HK-2 (cell line): ENCODE data around the gene TNFRSF21.
"Not testable (repeated sequence)": the region's sequence is repeated elsewhere in the genome, so short reads cannot be mapped to it uniquely, and the experiment has no call there.

Source experiments
- DNase-seq: peaks from one replicate; pipeline ENCODE4 v3.0.0-alpha.2; 2018; ENCODE audit not compliant: unreplicated experiment

Gene TNFRSF21

GRCh38 chr6:47252633-47253032 lies 57.1 kb downstream of the TNFRSF21 start:
- no peak for DNase-seq

DNA sequence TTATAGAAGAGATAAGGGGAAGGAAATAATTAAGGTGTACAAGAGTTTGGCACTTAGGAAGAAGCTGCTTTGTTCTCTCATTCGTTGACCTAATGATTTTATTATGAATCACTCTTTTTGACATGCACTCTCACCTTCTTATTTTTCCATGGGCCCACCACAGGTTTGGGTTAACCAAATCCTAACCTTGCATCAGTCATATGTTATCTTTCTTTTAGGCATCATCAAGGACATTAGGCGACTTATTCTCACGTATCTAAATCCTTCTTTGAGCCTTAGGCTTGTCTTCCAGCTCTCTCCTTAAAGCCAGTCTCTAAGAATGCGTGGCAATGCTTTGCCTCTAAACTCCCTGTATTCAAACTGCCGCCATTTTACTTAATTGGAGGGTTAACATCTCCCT lies 58.3 kb downstream of the TNFRSF21 start:
- DNase-seq = no peak

GRCh38 chr6:47250302-47250701 lies 59.4 kb downstream of the TNFRSF21 start:
- no peak for DNase-seq

- DNase-seq = no peak
Observed at GRCh38 chr6:47248446-47248845, 61.3 kb downstream of the TNFRSF21 start.

DNA sequence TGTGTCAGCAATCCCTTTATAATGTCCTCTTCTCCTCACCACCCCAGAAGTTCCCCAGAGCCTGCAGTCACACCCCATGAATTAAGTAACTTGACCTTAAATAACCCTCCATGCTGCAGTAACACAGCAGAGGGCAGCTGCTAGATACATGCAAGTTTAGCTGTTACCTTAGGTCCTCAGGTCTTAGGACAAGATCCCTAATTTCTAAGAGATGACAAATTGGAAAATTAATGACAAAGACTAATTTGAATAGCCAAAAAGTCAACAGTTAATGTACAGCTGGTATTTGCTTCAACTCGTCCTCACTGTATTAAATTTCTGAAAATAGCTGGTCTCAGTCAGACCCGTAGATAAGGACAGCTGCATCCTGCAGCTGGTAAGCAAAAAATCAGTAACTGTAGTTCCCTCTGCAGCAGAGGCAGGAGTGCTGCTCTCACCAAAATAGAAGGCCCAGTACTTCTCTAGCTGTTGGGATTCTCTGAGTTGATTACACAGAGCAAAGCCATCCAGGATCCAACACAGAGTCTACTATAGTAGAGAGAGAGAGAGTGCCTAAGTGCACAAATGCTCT lies 62.4 kb downstream of the TNFRSF21 start:
- DNase-seq = no peak

- no peak for DNase-seq
Observed at GRCh38 chr6:47246551-47246950, 63.2 kb downstream of the TNFRSF21 start.

DNA sequence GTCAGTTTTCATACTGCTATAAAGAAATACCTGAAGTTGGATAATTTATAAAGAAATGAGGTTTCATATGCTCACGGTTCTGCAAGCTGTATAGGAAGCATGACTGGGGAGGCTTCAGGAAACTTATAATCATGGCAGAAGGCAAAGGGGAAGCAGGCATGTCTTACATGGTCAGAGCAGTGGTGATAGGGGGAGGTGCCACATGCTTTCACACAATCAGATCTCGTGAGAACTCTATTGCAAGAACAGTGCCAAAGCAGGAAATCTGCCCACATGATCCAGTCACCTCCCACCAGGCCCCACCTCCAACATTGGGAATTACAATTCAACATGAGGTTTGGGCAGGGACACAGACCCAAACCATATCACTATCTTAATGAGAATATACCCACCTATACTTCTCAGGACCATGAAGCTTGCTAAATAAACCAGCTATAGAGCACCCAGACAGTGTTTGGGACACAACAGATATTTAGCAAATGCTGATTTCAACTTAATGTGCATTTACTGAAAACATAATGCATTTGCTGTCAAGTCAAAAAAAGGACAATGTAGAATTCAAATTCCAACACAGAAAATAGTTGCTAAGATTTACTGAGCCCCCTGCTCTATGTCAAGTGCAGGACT lies 63.8 kb downstream of the TNFRSF21 start:
- no peak for DNase-seq

DNA sequence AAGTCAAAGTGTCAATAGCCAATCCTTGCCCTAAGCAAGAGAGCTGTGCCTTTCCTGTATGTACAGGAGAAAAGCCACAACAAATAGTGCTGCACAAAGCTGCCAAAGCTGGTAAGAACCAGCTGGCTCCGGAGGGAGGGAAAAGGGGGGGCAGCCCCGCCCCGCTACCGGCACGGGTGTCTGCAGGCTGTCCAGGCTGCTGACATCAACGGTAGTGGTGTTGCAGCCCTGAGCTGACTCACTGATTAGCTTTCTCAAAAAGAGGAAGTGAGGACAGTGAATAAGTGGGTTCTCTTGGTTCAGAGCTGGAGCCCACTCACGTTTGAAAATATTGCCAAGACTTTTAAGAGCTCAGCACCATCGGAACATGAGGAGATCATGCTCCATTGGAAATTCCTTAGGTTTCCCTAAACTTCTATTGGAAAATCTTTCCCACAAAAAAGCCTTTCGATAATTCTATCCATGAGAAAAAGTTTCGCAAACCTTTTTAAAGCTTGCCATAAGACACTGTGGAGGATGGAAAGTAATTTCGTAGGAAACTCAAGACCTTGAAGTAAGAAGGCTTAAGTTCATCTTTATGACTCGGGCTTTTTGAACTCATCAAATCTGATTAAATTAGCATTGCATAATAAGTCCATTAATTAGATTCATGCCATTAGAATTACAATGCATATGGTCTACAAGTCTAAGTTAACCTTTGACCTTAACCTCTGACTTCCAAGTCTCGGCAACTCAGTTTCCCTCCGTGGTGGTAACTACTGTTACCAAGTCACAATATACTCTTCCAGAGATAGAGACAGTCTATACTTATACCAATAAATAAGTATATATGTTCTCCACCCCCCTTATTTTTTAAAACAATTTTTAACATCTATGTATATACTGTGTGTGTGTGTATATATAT lies 67.0 kb downstream of the TNFRSF21 start:
- DNase-seq = peak; percentile 84

DNA sequence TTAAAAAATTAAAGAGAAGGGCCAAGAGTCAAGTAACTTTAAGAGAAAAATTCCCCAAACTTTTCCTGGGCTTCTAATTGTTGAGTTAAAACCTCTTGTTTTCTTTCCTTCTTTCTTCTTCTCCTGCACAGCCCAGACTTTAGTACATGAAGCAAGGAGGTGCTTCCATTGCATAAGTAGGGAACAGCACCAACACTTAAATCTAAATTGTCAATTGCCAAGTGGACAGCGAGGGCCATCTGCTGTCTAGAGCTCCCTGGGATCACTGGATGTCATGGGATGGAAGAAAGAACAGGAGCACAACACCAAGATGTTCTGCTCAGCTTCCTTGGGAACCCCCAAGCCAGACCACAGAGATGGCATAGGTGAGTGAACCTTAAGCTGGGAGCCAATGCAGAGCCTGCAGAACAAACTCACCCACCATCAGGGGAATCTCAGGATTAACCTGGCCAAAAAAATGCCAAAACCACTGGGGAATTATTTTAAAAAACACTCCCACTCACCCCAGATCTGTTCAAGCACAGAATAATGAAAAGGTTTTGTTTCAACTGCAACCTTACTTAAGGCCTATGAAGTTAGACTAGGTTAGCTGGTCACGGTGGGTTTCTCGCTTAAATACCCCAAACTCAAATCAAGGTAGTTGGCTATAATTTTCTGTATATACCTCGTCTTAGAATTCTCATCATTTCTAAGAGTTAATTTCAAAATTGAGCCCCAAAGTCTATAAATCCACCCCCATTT lies 67.8 kb downstream of the TNFRSF21 start:
- DNase-seq = no peak

DNA sequence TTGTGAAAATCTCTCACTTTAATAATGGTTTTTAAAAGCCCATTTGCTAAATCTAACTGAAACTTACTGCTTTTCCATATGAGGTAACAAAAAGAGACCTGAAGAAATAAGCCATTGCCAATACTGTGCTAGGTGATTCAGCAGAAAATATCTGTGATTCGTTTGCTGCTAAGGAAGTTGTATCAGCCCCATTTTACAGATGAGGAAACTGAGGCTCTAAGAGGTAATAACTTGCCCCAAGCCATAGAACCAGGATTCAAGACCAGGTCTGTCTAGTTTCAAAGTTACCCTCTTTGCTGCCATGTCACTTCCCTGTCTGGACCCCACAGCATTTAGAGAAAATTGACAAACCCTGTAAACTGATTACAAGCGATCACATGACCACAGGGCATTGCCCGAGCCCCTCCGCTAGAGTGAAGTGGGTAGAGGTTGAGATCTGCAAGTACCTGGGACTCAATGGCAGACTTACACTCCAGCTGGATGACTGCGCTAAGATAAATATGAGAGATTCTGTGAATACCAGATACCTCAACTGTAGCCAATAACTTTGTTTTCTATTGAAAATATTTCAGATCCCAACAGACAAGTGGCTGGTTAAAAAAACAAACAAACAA lies 69.3 kb downstream of the TNFRSF21 start:
- no peak for DNase-seq

DNA sequence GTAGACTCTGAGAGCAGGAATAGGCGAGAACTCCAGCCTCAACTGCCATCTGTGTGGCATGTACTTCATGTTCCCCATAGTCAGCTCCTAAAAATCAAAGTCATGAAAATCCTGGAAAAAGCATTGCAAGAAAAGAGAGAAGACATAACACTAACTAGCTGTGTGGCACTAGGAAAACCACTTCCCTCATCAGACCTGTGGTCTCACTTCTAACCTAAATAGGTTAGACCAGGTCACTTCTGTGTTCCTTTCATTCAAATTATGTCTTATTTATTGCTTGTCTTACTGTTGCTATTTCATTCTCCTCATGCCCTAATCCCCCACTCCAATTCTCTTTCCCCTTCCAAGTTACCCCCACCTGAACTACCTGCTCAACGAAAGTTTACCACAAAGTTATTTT lies 70.2 kb downstream of the TNFRSF21 start:
- DNase-seq = no peak

GRCh38 chr6:47238456-47238995 lies 71.2 kb downstream of the TNFRSF21 start:
- no peak for DNase-seq

- DNase-seq = no peak
Observed at GRCh38 chr6:47237196-47237595, 72.5 kb downstream of the TNFRSF21 start.

GRCh38 chr6:47235964-47236760 lies 73.5 kb downstream of the TNFRSF21 start:
- DNase-seq = no peak

- no peak for DNase-seq
Observed at GRCh38 chr6:47235421-47235820, 74.3 kb downstream of the TNFRSF21 start.

DNA sequence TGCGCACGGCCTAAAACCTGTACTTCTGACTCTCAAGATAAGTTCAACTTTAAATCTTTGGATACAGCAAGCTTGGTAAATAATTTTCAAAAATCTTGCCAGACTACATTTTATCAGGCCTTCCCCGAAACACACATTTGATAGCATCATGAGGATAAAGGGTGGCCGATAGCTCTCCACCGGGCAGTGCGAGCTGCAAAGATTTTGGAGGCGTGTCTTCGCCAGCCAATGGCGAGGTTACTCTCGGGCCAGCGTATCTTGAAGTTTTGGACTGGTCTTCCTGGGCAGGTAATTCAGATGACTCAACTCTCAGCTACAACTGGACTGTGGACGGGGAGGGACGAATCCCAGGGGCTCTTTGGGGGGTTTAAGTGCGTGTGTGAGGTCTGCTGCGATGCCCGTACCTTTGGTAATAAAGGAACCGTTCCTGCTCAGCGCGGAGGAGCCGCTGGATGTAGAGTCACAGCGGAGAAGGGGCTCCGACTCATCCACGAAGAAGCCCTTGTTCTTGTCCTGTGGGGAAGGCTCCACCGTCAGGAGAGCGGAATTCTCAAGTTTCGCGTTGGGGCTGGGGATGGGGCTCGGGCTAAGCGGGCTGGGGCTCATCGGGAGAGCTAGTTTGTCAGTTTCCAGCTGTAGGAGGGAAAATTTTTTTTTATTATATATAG lies 75.3 kb downstream of the TNFRSF21 start:
- DNase-seq = no peak

- DNase-seq = no peak
Observed at GRCh38 chr6:47231151-47231550, 78.6 kb downstream of the TNFRSF21 start.

DNA sequence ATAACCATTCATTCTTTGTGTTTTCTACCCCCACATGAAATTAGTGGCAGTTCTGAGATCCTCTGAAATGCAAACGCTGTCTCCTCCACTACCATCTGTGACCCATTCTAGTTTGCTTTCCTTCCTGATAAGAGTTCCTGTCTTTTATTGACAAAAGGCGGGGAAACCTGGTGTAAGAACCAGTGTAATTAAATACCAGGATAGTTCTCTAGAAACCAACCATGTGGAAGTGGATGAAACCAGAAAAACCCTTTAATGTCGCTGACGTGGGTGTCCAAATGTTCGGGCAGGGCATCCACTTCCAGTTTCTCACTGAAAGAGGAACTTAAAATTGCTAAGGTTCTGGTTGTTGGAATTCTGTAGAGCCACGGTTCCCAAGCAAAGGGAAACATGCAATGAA lies 79.1 kb downstream of the TNFRSF21 start:
- DNase-seq = no peak

DNA sequence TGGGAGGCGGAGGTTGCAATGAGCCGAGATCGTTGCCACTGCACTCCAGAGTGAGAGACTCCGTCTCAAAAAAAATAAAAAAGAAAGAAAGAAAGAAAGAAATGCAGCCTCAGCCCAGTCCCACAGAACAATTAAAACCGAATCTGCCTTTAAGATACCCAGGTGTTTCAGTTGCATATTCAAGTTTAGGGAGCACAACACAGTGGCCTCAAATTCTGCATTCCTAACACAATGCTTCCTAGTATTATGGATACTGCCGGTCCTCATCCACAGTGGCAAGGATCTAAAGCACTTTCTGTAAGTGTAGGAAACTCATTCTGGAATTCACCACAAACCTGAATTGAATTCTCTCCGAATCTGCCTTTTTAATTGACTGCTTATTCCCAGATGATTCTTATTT lies 80.5 kb downstream of the TNFRSF21 start:
- DNase-seq = no peak

- not testable (repeated sequence) for DNase-seq
Observed at GRCh38 chr6:47228093-47228492, 81.6 kb downstream of the TNFRSF21 start.
